ENCODE results near the gene HINT3. TPM values are rescaled to one million over a fixed set of nuclear protein-coding genes. Genes with fewer than 3 reads are reported as not detected.
"Not testable (repeated sequence)": the region's sequence is repeated elsewhere in the genome, so short reads cannot be mapped to it uniquely, and the experiment has no call there.

HINT3 gene
- total RNA-seq, 4 donors from 2014 or later, result 20.9 to 42.6 (median 28.9) TPM

DNA sequence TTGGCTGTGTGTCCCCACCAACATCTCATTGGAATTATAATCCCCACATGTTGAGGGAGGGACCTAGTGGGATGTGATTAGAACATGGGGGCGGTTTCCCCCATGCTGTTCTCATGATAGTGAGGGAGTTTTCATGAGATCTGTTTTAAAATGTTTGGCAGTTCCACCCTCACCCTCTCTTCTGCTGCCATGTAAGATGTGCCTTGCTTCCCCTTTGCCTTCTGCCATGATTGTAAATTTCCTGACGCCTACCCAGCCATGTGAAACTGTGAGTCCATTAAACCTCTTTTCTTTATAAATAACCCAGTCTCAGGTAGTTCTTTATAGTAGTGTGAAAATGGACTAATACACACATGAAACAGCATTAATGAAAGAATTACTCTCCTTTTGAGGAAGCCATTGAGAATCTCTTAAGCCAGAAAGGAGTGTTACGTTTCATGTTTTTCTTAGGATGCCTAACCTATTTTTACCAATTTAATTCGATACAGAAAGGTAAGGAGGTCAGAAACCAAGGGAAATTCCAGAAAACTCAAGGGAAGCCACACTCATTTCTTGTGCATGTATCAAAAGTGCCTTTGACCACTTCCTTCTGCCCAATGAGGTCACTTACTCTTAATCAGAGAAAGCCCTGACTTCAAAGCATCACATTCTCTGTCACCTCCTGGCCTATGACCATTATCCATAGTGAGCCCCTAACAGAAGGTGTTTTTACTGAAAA, 24.7 kb upstream of the HINT3 start:
- H3K4me3 ChIP-seq (ENCODE audit: low read depth, poor library complexity, severe bottlenecking), result no peak overlapping the region
- intact Hi-C loops (cut with DNase I; ENCODE audit: low total_unique reads), result no loop called here
- DNase-seq (ENCODE audit: low spot score in 2 of 2), result no peak
- WGBS, 2 donors, result 88 to 92% methylated on average over 4 of the region's 4 CpGs
- TF ChIP-seq, protein P1, sequence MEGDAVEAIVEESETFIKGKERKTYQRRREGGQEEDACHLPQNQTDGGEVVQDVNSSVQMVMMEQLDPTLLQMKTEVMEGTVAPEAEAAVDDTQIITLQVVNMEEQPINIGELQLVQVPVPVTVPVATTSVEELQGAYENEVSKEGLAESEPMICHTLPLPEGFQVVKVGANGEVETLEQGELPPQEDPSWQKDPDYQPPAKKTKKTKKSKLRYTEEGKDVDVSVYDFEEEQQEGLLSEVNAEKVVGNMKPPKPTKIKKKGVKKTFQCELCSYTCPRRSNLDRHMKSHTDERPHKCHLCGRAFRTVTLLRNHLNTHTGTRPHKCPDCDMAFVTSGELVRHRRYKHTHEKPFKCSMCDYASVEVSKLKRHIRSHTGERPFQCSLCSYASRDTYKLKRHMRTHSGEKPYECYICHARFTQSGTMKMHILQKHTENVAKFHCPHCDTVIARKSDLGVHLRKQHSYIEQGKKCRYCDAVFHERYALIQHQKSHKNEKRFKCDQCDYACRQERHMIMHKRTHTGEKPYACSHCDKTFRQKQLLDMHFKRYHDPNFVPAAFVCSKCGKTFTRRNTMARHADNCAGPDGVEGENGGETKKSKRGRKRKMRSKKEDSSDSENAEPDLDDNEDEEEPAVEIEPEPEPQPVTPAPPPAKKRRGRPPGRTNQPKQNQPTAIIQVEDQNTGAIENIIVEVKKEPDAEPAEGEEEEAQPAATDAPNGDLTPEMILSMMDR (IDR thresholded peaks at IDR 0.05), result no peak
- TF ChIP-seq POLR2A (IDR thresholded peaks at IDR 0.05), result no peak

DNA sequence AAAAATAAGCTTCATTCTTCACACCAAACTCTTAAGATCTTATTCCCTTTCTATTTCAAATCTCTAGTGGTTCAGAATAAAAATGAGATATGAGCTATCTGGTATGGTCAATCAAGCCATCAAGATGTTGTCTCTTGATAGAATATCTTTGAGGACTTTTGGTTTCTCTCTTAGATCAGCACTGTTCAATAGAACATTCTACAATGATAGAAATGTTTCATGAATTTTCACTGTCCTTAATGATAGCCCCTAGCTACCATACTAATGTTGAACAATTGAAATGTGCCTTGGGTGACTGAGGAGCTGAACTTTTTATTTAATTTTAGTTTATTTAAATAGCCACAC, 24.1 kb upstream of the HINT3 start:
- TF ChIP-seq POLR2A (IDR thresholded peaks at IDR 0.05), result no peak
- TF ChIP-seq, protein P1 (IDR thresholded peaks at IDR 0.05), result no peak
- no peak for DNase-seq (ENCODE audit: low spot score in 2 of 2)
- no peak overlapping the region for H3K4me3 ChIP-seq (ENCODE audit: low read depth, poor library complexity, severe bottlenecking)
- intact Hi-C loops (cut with DNase I; ENCODE audit: low total_unique reads), result no loop called here

DNA sequence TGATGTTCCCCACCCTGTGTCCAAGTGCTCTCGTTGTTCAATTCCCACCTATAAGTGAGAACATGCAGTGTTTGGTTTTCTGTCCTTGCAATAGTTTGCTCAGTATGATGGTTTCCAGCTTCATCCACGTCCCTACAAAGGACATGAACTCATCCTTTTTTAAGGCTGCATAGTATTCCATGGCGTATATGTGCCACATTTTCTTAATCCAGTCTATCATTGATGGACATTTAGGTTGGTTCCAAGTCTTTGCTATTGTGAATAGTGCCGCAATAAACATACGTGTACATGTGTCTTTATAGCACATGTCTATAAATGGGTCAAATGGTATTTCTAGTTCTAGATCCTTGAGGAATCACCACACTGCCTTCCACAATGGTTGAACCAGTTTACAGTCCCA, 21.1 kb upstream of the HINT3 start:
- DNase-seq (ENCODE audit: low spot score in 2 of 2); H3K4me3 ChIP-seq (ENCODE audit: low read depth, poor library complexity, severe bottlenecking); intact Hi-C loops (cut with DNase I; ENCODE audit: low total_unique reads): not testable (repeated sequence)
- WGBS, 2 donors, result 91 to 95% methylated on average over 5 of the region's 5 CpGs

DNA sequence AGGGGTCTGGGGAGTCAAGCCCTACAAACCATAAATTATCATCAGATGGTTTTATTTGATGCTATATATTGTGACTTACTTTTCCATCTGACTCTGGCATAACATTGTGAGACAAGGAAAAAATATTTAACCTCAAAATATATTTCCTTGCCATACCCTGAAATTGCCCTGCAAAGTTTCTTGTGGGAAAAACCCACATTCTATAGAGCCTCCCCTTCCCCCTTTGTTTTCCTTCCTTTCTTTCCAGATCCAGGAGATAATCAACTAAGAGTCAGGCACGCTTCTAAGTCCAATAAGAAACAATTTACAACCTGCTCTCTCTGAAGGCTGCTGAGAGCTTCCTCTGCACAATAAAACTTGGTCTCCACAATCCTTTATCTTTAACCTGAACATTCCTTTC, 17.5 kb upstream of the HINT3 start:
- H3K4me3 ChIP-seq (ENCODE audit: low read depth, poor library complexity, severe bottlenecking), result no peak overlapping the region
- DNase-seq (ENCODE audit: low spot score in 2 of 2), result no peak
- intact Hi-C loops (cut with DNase I; ENCODE audit: low total_unique reads), result no loop called here
- 56 to 79% methylated on average over 1 of the region's 1 CpG for WGBS, 2 donors
- TF ChIP-seq POLR2A (IDR thresholded peaks at IDR 0.05), result no peak
- TF ChIP-seq, protein P1 (IDR thresholded peaks at IDR 0.05), result no peak

DNA sequence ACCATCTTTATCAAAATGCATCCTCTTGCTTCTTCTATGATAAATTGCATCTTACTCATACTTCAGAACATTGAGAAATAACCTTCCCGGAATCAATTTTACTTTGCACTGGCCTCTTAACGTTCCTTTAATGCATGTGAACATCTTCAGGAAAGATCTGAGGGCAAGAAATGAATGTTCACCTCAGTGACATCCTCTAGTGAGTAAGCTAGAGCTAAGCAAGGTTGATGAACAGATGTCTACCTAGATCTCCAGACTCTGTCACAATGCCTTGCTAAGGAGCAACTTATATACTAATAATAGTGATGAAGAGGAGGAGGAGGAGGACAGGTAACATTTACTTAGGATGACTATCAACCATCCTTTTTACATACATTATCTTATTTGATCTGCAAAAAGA, 16.8 kb upstream of the HINT3 start:
- H3K4me3 ChIP-seq (ENCODE audit: low read depth, poor library complexity, severe bottlenecking), result no peak overlapping the region
- TF ChIP-seq, protein P1 (IDR thresholded peaks at IDR 0.05), result no peak
- TF ChIP-seq POLR2A (IDR thresholded peaks at IDR 0.05), result no peak
- WGBS, 2 donors, result 80 to 92% methylated on average over 2 of the region's 2 CpGs
- DNase-seq (ENCODE audit: low spot score in 2 of 2), result no peak
- intact Hi-C loops (cut with DNase I; ENCODE audit: low total_unique reads), result no loop called here

DNA sequence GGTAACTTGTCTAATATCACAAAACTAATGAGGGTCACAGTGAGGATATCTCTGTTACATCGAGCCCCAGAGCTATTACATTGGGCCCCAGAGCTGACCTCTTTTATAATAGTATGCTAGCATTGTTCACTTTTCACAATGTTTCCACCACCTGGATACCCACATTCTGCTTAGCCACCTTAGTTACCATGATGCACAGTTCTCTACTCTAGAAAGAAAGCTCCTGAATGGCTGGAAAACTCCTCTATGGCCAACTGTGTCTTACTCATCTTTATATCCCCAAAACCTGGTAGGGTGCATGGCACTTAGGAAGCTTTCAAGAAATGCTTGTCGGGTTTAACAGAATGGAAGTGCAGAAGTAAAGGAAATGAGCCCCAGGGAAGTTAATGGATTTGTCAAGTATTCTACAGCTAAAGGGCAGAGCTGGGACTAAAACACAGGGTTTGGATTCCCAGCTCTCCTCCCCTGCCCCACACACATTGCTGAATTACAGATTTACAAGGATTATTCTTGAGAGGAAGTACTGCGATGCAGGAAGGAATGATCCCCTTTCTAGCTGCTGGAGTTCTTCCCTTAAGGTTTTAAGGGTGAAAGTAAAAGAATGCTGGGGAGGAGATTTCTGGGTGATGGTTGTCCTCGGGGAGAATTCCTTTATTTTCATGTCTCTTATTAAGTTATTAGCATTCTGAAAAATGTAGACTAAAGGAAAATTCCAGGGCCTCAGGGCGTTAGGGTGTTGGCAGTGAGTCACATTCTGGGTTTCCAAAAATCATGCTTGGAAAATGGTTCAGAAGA, 16.1 kb upstream of the HINT3 start:
- intact Hi-C loops (cut with DNase I; ENCODE audit: low total_unique reads), result no loop called here
- 30 to 35% methylated on average over 5 of the region's 5 CpGs for WGBS, 2 donors
- no peak for DNase-seq (ENCODE audit: low spot score in 2 of 2)
- no peak overlapping the region for H3K4me3 ChIP-seq (ENCODE audit: low read depth, poor library complexity, severe bottlenecking)
- TF ChIP-seq, protein P1 (IDR thresholded peaks at IDR 0.05), result no peak
- TF ChIP-seq POLR2A (IDR thresholded peaks at IDR 0.05), result no peak
